Fibroblast of skin of left quadriceps (primary cell): ENCODE results near the gene DBN1.

Experiments used
- DNase-seq, 2 experiments: peaks; one replicate each; pipeline ENCODE4 v3.0.0-alpha.2; 2013; ENCODE audit warnings: low read depth in 2 of 2

DBN1 gene

DNA sequence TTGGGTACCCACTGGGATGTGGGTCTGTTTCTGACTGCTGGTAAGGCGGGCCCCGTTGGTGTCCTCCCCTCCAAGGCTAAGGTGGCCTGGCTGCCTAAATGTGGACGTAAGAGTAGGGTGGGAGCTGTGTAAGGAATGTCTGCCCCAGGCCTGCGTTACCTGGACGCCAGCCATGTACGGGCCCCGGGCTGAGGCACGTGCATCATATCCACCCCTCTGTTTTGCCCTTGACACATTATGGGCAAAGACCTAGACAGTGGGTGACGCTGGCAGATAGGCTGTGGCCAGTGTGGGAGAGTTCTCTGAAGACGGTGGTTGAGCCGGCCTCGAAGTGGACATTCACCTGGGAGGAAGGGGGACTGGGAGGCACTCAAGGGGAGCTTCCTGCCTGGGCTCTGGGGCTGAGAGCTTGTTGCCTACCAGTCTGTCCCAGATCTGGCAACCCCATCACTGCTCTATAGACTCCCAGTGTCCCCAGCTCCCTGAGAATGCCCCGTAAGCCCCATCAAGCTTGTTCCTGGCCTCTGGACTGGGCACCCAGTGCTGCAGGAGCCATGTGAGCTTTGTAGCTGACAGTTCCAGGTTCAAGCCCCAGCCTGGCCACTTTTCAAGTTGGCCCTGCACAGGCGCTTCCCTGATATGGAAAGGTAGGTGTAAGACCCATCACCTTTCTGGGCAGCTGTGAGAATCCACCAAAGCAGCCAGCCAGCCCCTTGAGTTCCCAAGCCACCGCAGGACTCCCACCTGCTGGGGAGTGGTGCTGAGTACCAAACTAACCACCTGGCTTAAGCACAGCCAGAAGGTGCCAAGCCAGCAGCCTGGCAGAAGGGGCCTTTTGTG lies 30.1 kb downstream of the DBN1 start:
- DNase-seq = no peak

DNA sequence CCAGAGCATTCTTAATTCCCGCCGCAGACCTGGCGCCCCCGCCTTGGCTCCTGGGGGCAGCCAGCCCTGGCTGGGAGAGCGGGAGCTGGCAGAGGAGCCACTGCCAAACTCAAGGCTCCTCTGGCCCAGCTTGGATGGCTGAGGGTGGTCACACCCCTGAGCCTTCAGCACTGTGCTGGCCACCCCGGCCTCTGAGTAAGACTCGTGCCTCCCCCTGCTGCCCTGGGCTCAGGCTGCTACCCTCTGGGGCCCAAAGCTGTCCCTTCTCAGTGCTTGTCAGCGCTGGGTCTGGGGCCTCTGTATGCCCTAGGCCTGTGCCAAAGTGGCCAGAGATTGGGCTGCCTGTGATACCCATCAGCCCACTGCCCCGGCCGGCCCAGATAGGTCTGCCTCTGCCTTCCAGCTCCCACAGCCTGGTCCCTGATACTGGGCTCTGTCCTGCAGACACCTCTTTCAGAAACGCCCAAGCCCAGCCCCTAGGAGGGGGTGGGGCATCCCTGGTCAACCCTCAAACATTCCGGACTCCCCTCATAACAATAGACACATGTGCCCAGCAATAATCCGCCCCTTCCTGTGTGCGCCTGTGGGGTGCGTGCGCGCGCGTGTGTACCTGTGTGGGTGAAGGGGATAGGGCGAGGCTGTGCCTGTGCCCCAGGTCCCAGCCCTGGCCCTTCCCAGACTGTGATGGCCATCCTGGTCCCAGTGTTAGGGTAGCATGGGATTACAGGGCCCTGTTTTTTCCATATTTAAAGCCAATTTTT lies 31.2 kb downstream of the DBN1 start:
- no peak for DNase-seq

DNA sequence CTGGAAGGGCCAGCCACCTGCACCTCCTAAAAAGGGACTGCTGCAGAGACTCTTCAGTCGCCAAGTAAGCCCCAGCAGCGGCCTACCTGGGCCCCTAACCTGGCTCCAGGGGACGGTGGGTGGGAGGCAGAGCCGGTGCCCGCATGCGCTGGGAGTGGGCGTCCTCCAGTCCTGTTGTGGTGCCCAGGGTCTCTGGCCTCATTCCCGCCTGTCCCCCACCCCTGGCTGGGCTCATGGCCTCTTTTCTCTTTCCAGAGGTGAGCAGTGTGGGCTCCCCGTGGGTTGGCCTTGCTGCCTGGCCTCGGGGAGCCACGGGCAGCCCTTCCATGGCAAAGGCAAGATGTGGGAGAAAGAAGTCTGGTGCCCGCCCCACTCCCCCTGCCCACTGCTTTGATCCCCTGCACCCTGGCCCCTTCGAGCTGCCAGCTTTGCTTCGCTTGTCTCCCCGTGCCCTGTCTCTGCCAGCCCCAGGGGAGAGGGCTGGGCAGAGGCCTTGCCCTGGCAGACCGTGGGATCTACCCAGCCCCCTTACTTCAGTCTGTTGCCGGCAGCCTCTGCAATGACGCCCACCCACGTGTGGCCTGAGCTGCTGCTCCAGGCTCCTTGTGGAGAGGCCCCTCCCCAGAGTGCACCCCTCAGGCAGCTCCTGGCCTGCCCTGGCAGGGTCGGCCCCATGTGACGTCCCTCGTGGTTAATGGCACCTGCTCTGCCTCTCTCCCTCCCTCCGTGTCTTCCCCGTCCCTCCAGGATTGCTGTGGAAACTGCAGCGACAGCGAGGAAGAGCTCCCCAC lies 32.2 kb downstream of the DBN1 start:
- no peak for DNase-seq

- no peak for DNase-seq
Measured at GRCh38 chr5:177440211-177440989, 33.0 kb downstream of the DBN1 start.

DNA sequence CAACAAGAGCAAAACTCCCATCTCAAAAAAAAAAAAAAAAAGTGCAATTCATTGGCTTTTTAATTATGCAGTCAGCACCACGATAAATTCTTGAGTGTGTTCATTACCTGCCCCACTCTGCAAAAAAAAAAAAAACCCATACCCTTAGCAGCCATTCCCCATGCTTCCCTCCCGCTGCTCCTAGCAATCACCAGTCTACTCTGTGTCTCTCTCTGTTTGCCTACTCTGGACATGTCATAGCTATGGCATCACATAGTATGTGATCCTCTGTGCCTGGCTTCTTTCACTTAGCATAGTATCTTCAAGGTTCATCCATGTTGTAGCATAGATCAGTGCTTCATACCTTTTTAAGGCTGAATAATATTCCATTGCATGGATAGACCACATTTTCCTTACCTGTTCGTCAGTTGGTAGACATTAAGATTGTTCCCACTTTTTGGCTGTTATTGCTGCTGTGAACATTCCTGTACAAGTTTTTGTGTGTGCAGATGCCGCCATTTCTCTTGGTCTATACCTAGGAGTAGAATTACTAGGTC lies 33.8 kb downstream of the DBN1 start:
- no peak for DNase-seq

DNA sequence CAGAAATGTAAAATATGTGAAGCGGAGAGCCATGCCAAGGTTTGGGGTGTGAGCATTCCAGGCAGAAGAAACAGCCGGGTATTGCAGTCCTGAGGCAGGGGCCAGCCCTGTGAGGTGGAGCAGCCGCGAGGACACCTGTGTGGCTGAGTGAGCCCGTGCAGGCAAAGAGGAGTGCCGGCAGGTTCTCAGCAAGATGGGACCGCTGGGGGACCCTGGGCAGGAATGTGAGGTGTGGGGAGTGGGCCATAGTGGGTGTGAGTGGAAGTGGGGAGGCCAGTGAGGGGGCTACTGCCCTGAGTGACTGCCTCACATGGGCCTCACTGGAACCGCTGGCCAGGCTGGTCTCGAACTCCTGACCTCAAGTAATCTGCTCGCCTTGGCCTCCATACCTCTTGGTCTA lies 35.0 kb downstream of the DBN1 start:
- DNase-seq = no peak

DNA sequence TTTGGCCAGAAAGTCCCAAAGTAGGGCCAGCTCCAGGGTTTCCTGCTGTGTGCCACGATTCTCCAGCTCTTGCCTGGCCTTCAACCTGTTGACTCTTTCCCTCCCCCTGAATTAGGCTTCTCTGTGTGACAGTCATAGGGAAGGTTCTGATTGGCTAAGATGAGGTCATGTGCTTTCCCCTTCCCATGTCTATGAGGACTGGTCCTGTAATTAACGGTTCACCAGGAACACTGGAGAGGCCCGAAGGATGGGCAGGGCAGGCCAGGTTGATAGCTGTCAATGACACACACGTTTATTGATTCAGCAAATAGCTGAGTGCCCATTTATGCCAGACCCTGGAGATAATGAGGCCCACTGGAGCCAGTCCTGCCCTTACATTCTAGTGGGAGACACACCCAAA lies 35.8 kb downstream of the DBN1 start:
- no peak for DNase-seq

GRCh38 chr5:177435847-177436536 lies 37.4 kb downstream of the DBN1 start:
- DNase-seq = no peak

- no peak for DNase-seq
Measured at GRCh38 chr5:177434942-177435738, 38.3 kb downstream of the DBN1 start.

- DNase-seq = no peak
Measured at GRCh38 chr5:177434437-177434836, 39.0 kb downstream of the DBN1 start.

DNA sequence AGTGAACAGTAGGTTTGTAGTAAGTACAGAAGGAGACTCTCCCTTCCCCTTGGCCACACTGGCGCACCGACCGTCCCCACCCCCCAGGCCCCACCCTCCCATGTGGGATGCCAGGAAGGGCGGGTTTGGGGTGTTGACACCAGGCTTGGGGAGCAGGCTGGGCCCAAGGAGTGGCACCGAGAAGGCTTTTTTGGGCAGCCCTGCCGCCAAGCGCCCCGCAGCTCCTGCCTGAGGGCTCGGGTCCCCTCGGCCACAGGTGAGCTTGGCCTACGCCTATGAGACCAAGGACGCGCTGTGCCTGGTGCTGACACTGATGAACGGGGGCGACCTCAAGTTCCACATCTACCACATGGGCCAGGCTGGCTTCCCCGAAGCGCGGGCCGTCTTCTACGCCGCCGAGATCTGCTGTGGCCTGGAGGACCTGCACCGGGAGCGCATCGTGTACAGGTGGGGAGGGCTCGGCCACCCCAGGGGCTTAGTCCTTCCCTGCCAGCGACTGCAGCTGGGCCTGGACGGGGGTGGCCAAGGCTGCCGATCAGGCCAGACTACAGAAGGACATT lies 39.7 kb downstream of the DBN1 start:
- DNase-seq = no peak

DNA sequence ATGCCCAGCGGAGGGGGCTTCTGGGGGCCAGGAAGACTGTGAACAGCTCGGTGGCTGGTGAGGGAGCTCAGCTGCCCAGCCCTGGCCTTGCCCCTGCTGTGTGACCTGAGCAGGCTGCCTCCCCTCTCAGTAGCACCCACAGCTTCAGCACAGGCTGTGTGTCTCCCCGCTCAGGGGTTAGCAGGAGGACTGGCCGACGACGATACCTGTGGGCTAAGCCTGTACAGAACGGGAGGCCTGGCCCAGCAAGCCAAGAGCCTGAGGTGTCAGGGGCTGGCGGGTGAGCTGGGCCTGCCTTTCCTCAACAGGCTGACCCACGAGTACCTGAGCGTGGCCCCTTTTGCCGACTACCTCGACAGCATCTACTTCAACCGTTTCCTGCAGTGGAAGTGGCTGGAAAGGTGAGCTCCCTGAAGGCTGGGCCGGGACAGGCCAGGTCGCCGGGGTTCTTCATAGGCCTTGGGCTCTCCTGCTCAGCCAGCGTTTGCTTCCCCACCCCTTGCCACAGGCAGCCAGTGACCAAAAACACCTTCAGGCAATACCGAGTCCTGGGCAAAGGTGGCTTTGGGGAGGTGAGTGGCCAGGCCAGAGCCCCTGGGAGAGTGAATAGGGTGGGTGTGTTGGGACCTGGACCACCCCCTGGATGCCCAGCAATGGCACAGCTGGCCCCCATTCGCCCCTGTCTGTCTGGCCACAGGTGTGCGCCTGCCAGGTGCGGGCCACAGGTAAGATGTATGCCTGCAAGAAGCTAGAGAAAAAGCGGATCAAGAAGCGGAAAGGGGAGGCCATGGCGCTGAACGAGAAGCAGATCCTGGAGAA lies 40.4 kb downstream of the DBN1 start:
- DNase-seq = no peak

GRCh38 chr5:177432143-177432838 lies 41.1 kb downstream of the DBN1 start:
- no peak for DNase-seq

- DNase-seq = no peak
Measured at GRCh38 chr5:177431317-177432142, 41.9 kb downstream of the DBN1 start.

DNA sequence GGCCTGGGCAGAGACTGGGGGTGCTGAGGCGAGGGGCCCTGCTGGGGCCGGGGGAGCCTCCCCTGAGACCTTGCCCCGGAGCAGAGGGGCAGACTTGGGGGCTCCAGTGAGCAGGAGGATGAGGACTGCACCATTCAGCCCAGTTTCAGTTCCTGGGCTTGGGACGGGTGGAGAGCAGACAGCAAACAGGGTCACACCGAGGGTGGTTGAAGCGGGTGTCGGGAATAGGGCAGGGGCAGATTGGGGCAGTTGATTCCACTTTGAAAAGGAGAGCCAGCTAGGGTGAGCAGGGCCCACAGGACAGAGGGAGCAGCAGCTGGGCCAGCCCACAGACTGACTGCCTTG lies 42.5 kb downstream of the DBN1 start:
- no peak for DNase-seq

DNA sequence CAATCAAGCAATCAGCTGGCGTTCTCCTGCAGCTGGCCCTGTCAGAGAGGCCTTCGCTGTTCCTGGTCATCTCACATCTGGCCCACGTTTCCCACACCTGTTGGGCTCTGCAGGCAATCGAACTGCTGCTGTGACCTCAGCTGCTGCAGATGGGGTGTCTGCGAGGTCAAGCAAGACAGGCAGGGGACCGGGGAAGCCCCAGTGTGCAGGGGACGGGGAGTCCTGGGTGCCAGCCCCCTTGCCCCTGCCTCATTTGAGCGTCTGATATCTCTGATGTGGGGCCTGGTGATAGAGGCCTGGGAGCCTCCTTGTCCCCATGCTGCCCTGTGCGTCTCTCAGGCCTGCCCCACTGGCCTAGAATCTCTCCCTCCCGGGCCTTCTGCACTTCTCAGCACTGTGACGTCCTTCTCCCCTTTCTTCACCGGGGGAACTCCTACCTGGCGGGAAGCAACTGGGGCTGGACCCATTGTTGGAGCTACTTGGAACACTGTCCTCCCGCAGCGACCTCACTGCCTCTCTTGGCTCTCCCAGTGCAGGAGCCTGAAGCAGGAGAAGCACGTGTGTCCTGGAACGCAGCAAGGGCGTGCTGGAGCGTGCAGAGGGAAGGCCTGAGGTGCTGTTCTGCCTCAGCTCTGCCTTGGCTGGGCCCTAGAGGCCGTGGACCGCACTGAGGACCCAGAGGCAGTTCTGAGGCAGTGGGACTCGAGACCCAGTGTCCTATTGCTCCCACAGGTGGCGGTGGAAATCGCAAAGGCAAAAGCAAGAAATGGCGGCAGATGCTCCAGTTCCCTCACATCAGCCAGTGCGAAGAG lies 43.1 kb downstream of the DBN1 start:
- no peak for DNase-seq
